ENCODE measurements around the gene C5orf22.

GRCh38 chr5:31530541-31531265 lies 1.4 kb upstream of the C5orf22 start:
- no peak for TF ChIP-seq TCF7L2 (IDR thresholded peaks at IDR 0.05; ENCODE audit: borderline replicate concordance, low read depth, low read length)
- TF ChIP-seq ZNF548 (tag by site-specific recombination; IDR thresholded peaks at IDR 0.05): no peak
- TF ChIP-seq, protein P1, sequence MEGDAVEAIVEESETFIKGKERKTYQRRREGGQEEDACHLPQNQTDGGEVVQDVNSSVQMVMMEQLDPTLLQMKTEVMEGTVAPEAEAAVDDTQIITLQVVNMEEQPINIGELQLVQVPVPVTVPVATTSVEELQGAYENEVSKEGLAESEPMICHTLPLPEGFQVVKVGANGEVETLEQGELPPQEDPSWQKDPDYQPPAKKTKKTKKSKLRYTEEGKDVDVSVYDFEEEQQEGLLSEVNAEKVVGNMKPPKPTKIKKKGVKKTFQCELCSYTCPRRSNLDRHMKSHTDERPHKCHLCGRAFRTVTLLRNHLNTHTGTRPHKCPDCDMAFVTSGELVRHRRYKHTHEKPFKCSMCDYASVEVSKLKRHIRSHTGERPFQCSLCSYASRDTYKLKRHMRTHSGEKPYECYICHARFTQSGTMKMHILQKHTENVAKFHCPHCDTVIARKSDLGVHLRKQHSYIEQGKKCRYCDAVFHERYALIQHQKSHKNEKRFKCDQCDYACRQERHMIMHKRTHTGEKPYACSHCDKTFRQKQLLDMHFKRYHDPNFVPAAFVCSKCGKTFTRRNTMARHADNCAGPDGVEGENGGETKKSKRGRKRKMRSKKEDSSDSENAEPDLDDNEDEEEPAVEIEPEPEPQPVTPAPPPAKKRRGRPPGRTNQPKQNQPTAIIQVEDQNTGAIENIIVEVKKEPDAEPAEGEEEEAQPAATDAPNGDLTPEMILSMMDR (tag by site-specific recombination; IDR thresholded peaks at IDR 0.05): no peak
- TF ChIP-seq ZNF610 (tag by site-specific recombination; IDR thresholded peaks at IDR 0.05; ENCODE audit: borderline replicate concordance): no peak
- no peak for TF ChIP-seq KLF9 (tag by site-specific recombination; IDR thresholded peaks at IDR 0.05; ENCODE audit: low read depth)
- TF ChIP-seq ZNF830 (tag by site-specific recombination; IDR thresholded peaks at IDR 0.05; ENCODE audit: low read depth): no peak
- TF ChIP-seq RBAK (tag by site-specific recombination; IDR thresholded peaks at IDR 0.05): no peak

All from HEK293 (cell line).